ENCODE data around the gene ITPR3.

ITPR3 gene

DNA sequence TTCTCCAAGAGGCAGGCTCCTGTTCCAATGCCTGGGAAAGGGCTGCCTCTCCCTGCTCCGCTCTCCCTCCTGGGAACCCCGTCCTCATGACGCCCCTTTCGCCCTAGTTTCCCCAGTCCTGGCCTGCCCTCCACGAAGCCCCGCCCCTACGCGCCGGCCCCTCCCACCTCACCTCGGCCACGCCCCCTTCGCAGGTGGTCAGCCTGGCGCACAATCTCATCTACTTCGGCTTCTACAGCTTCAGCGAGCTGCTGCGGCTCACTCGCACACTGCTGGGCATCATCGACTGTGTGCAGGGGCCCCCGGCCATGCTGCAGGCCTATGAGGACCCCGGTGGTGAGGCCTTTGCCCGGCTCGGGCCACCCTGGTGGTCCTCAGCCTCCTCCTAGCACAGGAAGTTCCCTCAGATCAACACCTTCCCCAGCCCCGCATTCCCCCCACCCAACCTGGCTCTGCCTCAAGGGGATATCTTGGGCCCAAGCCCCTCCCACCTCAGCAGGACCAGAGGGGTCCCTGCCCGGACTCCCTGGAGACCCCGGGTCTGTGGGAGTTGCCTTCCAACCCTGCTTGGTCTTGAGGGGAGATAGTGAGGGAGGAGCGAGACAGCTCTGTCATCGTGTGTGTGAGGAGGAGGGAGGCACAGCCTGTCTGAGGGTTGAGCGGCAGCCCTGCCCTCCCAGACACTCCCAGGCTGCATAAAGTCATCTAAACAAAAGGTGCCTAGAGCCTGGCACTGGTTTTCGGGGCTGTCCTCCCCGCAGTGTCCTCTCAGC is 50.0 kb downstream of the ITPR3 start:
- DNase-seq (ENCODE audit: low read depth): no peak
- H3K4me3 ChIP-seq (ENCODE audit: low read depth, low read length): no peak overlapping the region
- TF ChIP-seq, protein P1, sequence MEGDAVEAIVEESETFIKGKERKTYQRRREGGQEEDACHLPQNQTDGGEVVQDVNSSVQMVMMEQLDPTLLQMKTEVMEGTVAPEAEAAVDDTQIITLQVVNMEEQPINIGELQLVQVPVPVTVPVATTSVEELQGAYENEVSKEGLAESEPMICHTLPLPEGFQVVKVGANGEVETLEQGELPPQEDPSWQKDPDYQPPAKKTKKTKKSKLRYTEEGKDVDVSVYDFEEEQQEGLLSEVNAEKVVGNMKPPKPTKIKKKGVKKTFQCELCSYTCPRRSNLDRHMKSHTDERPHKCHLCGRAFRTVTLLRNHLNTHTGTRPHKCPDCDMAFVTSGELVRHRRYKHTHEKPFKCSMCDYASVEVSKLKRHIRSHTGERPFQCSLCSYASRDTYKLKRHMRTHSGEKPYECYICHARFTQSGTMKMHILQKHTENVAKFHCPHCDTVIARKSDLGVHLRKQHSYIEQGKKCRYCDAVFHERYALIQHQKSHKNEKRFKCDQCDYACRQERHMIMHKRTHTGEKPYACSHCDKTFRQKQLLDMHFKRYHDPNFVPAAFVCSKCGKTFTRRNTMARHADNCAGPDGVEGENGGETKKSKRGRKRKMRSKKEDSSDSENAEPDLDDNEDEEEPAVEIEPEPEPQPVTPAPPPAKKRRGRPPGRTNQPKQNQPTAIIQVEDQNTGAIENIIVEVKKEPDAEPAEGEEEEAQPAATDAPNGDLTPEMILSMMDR (IDR thresholded peaks at IDR 0.05; ENCODE audit: low read depth, low read length, missing control alignments): no peak

DNA sequence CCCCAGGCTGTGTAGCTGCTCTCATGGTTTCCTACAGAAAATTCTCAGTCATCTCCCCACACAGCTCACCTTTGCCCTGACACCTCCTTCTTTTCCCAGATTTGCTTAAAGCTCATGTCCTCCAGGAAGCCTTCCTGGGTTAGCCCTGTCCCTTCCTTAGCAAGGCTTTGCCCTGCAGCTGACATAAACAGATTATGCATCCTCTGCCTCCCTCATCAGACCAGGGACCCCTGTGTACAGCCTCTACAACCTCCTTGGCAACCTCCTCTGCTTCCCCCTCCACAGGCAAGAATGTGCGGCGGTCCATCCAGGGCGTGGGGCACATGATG is 50.6 kb downstream of the ITPR3 start:
- TF ChIP-seq, protein P1 (IDR thresholded peaks at IDR 0.05; ENCODE audit: low read depth, low read length, missing control alignments): no peak
- H3K4me3 ChIP-seq (ENCODE audit: low read depth, low read length): no peak overlapping the region
- DNase-seq (ENCODE audit: low read depth): no peak

DNA sequence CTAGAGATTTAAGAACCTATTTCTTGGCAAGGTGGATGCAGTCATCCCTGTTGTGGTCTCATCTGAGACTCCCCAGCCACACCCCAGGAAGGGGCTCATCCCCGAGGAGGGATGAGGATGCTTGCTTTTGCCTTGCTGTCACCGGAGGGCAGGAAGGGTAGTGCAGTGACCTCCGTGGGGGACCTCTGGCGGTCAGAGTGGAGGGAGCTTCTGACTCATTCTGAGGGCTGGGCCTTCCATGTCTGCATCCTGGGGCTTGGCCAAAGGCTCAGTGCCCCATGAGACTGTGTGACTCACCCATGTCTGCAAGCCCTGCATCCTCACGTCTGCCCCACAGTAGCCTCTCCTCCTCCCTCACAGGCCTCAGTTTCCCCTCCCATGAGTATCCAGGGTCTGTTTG is 51.7 kb downstream of the ITPR3 start:
- no peak overlapping the region for H3K4me3 ChIP-seq (ENCODE audit: low read depth, low read length)
- DNase-seq (ENCODE audit: low read depth): no peak
- TF ChIP-seq, protein P1 (IDR thresholded peaks at IDR 0.05; ENCODE audit: low read depth, low read length, missing control alignments): peak; percentile 56

DNA sequence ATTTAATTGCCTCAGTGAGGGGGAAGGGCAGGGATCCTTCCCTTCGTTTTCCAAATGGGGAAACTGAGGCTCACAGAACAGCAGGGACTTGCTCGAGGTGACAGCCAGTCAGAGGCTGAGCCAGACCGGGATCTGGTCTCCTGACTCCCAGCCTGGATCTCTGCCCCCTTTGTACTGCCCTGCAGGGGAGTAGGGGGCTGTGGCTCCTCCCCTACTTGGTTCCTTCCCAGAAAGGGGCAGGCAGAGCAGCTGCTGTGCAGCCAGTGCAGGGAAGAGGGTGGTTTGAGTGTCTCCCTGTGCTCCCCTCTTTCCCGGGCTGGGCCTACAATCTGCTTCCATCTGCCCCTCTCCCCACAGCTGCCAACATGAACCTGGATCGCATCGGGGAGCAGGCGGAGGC is 52.7 kb downstream of the ITPR3 start:
- no peak overlapping the region for H3K4me3 ChIP-seq (ENCODE audit: low read depth, low read length)
- TF ChIP-seq, protein P1 (IDR thresholded peaks at IDR 0.05; ENCODE audit: low read depth, low read length, missing control alignments): no peak
- DNase-seq (ENCODE audit: low read depth): no peak

DNA sequence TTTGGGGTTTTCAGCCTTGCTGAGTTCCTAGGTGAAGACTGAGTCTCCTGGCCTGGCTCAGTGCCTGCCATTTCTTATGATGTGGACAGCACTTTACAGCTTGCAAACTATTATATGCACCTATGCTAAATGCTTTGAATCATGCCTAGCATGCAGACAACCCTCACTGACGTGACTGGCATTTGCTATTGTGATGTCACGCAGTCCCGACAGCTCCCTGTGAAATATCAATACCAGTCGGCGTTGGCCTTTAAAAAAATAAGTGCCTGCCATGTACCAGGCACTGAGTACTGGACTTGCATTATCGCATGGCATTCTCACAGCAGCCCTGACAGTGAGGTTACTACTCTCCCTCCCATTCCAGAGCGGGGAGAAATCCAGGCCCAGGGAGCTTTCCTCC is 54.8 kb downstream of the ITPR3 start:
- TF ChIP-seq, protein P1 (IDR thresholded peaks at IDR 0.05; ENCODE audit: low read depth, low read length, missing control alignments): no peak
- H3K4me3 ChIP-seq (ENCODE audit: low read depth, low read length): no peak overlapping the region
- DNase-seq (ENCODE audit: low read depth): no peak

DNA sequence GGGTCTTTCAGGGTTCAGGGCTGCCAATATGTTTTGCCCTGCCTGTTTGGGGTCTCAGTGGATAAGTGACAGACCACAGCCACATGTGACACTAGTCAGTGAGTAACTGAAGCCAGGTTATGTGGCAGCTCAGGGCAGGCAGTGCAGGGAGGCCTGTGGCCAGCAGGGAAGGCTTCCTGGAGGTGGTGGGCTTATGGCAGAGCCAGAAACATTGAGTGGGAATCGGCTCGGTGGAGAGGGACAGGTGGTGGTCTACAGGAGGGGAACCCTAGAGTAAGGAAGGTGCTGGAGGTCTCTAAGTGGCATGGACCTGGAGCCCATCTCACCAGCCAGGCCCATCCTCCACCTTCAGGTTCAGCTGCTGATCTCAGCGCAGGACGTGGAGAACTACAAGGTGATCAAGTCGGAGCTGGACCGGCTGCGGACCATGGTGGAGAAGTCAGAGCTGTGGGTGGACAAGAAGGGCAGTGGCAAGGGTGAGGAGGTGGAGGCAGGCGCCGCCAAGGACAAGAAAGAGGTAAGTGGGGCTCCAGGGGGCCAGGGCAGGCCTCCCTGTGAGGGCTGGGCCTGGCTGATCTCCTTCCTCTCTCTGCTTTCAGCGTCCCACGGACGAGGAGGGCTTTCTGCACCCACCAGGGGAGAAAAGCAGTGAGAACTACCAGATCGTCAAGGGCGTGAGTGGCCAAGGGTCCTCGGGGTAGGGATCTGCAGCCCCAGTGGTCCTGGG is 55.5 kb downstream of the ITPR3 start:
- DNase-seq (ENCODE audit: low read depth): no peak
- H3K4me3 ChIP-seq (ENCODE audit: low read depth, low read length): no peak overlapping the region
- TF ChIP-seq, protein P1 (IDR thresholded peaks at IDR 0.05; ENCODE audit: low read depth, low read length, missing control alignments): no peak
